CD4-positive, alpha-beta T cell treated with Interleukin-6 at 100 ng/mL for 8 hours (primary cell): ENCODE measurements around the gene PRCC.
"Not testable (repeated sequence)": the region's sequence is repeated elsewhere in the genome, so short reads cannot be mapped to it uniquely, and the experiment has no call there.

Experiments
- DNase-seq: peaks from one replicate; pipeline ENCODE4 v3.0.0-alpha.2; 2020; ENCODE audit warnings: mixed read lengths, low spot score

The PRCC gene

DNA sequence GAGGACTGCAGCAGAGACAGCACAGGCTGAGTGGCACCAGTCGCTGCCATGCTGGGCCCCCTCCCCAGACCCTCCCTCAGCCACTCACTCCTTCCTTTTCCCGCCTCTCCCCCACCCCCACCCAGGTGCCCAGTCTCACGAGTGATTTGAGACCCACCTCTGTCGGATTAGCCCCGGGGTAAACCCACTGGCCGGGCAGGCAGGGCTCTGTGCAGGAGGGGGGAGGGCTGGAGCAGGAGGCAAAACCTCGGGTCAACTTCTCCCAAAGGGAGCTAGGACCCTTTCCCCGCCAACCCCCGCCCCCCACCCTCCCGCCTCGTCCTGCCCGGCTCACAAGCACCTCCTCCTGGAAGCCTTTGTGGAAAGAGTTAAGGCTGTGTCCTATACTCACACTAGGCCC is 23.0 kb upstream of the PRCC start:
- DNase-seq = no peak

- DNase-seq = no peak
These were observed 22.4 kb upstream of the PRCC start for GRCh38 chr1:156744786-156745419.

DNA sequence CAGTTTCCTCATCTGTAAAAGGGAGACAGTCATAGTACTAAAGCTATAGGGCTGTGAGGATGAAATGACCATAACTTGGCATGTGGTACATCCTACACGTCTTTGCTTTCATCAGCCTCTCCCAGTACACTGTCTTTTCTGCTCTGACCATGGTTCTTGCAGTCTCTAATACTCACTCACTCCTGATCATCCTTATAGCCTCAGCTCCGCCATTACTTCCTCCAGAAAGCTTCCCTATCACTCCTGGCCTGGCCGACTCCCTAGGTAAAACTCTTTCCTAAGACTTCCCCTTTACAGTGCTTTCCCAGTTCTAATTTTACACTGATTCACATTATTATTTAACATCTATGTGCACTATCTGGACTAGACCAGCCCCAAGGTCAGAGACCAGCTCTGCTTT is 21.5 kb upstream of the PRCC start:
- DNase-seq = no peak

DNA sequence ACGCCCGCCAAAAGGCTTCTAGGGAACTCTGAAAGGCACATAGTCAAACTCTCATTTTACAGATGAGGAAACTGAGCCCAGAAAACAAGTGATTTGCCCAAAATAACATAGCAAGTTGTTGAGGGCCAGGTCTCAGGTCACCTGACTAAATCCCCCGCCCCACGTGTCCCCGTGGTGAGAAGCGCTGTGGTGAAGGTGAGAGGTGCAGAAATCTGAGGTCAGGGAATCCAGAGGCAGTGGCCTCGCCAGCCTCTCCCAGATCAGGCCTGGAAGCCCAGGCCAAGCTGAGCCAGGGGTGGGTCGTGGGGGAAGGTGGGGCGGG is 21.0 kb upstream of the PRCC start:
- DNase-seq = no peak

GRCh38 chr1:156746728-156747631 is 20.4 kb upstream of the PRCC start:
- DNase-seq = peak; percentile 54

DNA sequence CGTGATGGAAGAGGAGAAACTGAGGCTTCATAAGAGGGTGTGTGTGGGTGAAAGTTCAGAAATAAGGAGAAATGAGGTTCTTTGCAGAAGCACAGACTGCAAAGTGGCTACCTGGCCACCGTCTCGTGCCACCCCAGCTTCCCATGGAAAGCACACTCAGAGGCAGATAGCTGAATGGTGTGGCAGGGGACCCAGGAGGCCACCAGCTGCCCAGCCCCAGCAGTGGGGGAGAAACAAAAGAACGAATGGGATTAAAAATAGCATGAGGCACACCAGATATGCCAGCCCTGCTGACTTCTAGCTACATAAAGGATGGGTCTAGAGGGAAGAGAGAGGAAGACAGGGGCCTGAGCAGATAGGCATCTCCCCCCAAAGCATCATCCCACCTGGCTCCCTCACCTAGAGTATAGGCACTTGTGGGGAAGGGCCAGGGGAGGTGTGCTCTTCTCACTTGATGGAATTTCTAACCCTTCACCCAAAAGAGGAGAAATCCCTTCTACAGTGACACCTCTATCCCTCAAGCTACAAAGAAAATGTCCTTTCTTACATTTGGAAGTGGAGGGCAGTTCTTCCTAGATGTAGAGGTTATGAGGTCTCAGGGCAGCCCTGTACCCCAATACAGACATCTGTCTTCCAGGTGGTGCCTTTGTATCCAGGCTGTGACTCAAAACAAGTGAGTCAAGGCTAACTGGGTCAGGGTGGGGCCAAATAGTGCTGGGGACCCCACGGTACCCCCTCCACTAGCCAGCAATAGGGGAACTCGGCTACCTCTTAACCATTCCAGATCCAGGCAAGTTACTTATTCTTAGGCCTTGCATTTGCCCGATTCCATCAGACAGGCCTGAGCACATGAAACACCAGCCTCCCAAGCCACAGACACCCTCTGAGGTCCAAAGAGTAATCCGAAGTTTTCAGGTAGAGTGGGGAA is 19.3 kb upstream of the PRCC start:
- DNase-seq = no peak

GRCh38 chr1:156748670-156749418 is 18.5 kb upstream of the PRCC start:
- no peak for DNase-seq

- no peak for DNase-seq
These were observed 17.8 kb upstream of the PRCC start for GRCh38 chr1:156749419-156750118.

DNA sequence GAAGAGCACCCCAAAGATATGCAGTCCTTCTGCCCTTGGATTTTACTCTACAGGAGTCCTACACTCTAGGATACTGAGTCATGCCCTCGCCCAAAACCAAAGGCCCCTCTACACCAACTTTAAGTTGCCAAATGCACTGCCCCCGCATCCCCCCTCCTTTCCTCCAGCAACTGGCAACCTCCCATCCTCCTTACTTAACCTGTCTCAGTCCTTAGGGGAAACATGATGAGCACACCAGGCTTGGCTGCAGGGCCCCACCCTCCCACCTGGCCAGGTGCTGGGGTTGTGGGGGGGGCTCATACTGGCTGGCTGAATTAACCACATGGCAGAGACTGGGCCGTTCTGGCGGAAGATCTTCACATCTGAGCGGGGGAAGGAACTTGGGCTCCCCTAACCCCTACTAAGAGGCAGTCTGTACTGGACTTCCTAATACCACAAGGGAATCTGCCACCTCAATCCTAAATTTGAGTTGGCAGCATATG is 17.1 kb upstream of the PRCC start:
- DNase-seq = no peak

GRCh38 chr1:156750711-156751450 is 16.5 kb upstream of the PRCC start:
- DNase-seq = no peak

GRCh38 chr1:156751451-156751756 is 15.9 kb upstream of the PRCC start, which contains the start of gene HDGF:
Gene HDGF (minus strand): TSS chr1:156751675. CDS start chr1:156751429, 246 bp downstream.
- DNase-seq = no peak

DNA sequence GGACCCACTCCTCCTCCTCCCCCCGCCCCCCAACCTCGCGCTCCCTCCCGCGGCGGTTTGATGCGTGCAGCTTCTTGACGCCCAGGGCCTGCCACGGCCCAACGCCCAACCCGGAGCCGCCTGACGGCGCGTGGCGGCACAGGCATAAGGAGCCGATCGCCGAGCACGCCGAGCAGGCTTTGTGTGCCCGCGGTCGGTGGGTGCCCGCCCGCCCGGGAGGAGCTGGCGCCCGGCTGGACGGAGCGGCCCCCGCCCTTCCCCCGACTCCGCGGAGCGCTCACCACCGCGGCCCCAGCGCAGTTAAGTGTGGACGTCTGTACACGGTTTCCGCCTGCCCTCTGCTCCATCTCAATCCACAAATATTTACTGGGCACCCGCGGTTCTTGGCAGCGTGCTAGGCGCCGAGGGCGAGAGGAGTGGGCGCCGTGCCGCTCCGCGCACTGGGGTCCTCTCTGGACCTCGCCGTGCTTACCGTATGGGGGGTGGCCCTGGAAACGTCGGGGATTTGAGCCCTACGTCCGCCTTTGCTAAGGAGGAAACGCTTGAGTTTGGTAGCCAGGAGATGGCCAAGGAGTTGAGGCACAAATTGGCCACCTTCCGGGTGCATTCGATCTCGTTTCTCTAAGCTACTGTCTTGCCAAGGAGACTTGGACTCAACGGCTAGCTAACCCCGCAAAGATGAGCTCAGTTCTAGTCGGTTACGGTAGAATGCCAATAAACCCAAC is 15.4 kb upstream of the PRCC start:
- peak; percentile 97 for DNase-seq

DNA sequence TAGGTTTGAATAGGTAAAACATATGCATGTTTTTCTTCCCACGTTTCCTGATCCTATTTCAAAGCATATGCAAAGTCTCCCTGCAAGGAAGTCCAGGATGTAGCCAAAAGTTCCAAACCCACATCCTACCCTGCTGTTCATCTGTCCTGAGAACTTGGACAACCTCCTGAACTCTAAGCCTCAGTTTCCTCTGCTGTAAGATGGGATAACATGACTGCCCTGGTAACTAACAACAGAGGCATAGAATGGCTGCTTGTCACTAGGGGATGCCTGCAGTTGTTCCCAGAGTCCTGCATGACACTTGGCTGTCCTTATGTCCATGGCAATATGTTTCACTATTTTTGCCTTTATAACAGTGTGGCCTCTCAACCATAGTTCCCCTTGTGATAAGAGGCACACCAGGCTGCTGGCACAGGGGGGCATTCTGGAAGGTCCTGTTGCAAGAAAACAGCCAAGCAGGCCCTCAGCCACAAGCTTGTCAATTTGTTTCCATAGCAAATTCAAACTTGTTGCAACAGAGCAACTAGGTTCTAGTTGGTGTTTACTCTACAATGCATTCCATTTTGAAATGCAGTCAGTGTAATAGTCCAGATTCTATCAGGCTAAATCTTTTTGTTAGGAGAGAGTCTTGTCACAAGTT is 14.4 kb upstream of the PRCC start:
- no peak for DNase-seq

DNA sequence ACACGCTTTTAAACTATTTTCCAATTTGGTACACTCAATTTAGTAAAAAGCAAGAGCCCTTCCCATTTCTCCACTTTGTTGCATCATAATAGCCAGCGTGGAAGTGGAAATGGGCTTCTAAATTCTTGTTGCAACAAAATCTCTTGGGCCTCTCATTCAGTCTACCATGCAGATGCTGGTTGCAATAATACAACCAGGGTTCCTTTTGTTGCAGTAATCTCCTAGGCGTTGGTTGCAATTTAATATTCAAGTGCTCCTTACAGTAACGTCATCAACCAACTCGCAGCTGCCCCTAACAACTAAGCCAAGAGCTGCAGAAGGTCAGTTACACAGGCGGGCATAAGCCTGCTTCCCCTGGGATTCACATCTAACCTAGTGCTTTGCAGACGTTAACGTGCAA is 13.1 kb upstream of the PRCC start:
- no peak for DNase-seq

DNA sequence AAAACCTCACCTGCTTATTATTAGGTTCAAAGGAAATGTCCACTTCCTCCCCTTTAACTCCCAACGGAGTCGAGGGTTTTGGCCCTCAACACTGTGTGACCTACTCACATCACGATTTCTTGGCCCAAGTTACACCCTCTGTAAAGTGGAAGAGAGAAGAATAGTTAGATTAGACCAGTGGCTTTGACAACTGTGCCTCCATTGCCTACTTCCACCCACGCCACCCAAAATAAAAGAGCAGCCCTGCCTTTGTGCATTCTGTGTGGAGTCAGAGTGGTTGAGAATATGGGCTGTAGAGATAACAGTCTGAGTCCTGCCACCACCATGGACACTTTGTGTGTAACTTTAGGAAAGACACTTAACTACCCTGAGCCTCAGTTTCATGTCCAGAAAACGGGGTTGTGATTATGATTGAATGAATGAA is 11.8 kb upstream of the PRCC start:
- DNase-seq = no peak

DNA sequence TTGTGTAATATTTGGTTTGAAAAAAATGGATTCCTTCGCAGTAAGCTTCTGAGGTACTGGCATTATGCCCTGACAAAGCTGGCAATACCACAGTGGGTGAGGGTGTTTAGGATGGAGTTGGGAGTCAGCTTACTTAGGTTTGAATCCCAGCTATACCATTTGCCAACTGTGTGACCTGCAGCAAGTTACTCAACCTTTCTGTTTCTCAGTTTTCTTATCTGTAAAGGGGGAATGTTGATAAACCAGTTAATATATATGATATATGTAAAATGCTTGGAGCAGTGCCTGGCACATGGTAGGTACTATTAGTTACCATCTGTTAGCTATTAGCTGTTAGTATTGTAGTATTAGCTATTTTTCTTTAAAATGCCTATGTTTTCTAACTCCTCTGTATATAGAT is 11.0 kb upstream of the PRCC start:
- DNase-seq = no peak

DNA sequence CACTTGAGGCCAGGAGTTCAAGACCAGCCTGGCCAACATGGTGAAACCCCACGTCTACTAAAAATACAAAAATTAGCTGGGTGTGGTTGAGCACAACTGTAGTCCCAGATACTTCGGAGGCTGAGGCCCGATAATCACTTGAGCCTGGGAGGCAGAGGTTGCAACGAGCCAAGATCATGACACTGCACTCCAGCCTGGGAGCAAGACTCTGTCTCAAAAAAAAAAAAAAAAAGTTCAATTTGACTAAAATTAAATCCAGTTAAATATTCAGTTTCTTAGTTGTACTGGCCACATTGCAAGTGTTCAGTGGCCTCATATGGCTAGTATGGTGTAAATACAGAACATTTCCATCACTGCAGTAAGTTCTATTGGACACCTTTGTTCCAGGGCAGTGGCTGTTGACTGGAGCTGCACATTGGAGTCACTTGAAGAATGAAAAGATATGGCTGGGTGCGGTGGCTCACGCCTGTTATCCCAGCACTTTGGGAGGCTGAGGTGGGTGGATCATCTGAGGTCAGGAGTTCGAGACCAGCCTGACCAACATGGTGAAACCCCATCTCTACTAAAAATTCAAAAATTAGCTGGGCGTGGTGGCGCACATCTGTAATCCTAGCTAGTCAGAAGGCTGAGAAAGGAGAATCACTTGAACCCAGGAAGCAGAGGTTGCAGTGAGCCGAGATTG is 9.6 kb upstream of the PRCC start:
- DNase-seq = not testable (repeated sequence)

GRCh38 chr1:156760092-156760795 is 7.1 kb upstream of the PRCC start:
- no peak for DNase-seq
